Tibial nerve (tissue), 4 donors: ENCODE measurements around the gene CCDC50. TPM values are rescaled to one million over a fixed set of nuclear protein-coding genes. Genes with fewer than 3 reads are reported as not detected.

Source experiments
- DNase-seq, 2 donors: peaks; one replicate each; pipeline ENCODE4 v3.0.0-alpha.2; 2019; ENCODE audit warnings: low spot score in 2 of 2
- H3K27ac ChIP-seq, 4 donors: fragments of 200-600 bp; sonication (generic) in 3 of 4; one replicate each; pipeline ENCODE4 v1.5.1; 2017 to 2019; ENCODE audit warnings: mild to moderate bottlenecking in 1 of 4
- H3K27me3 ChIP-seq, 2 donors: fragments of 200-600 bp; sonication (generic) in 1 of 2; one replicate each; pipeline versions ENCODE4 v1.5.1 to v1.6.0; 2017 to 2019
- H3K36me3 ChIP-seq, 3 donors: fragments of 200-600 bp; sonication (generic); one replicate each; pipeline ENCODE4 v1.5.1; 2018 to 2019
- H3K4me1 ChIP-seq, 4 donors: fragments of 200-600 bp; sonication (generic) in 3 of 4; one replicate each; pipeline ENCODE4 v1.5.1; 2017 to 2019
- H3K4me3 ChIP-seq, 4 donors: fragments of 200-600 bp; sonication (generic) in 3 of 4; one replicate each; pipeline ENCODE4 v1.5.1; 2017 to 2019; ENCODE audit warnings: mild to moderate bottlenecking in 1 of 4, moderate library complexity in 1 of 4
- H3K9me3 ChIP-seq, 4 donors: fragments of 200-600 bp; sonication (generic) in 3 of 4; one replicate each; pipeline ENCODE4 v1.5.1; 2017 to 2019
- EP300 ChIP-seq, 2 donors: sonication (generic); formaldehyde crosslinking; IDR thresholded peaks; one replicate each; pipeline ENCODE4 v1.6.1; 2017; ENCODE audit warnings: antibody characterized with exemption in 2 of 2, mild to moderate bottlenecking in 1 of 2
- POLR2A ChIP-seq, 2 donors: fragments of 450-650 bp; IDR thresholded peaks; one replicate each; pipeline ENCODE4 v1.6.1; 2017; ENCODE audit warnings: antibody characterized with exemption in 2 of 2, mild to moderate bottlenecking in 2 of 2, moderate library complexity in 2 of 2
- WGBS, 2 donors: methylation state at CpG; one replicate each; pipeline ENCODE4 v1.1.5; 2018; 5-methylcytosine and 5-hydroxymethylcytosine counted together
- total RNA-seq, 4 donors: library from RNA; depleted of rRNA; stranded (reverse); fragments of >200 nt; gene quantifications; one replicate each; pipeline ENCODE4 v1.1.0, GENCODE V29; 2016
- TF ChIP-seq, protein P1 (sequence below), 5 experiments: fragments of 200-600 bp in 3 of 5; fragments of 450-650 bp in 2 of 5; sonication (generic) in 3 of 5; IDR thresholded peaks; one replicate each; pipeline ENCODE4 v1.5.1; 2016 to 2019; ENCODE audit warnings: antibody characterized with exemption in 5 of 5, mild to moderate bottlenecking in 3 of 5, moderate library complexity in 2 of 5

Gene CCDC50
- total RNA-seq, 4 donors from 2014 or later = 83.5 to 99.6 (median 94.2) TPM

- no peak for DNase-seq
- H3K4me1 ChIP-seq = no peaks in the 10 kb centered on the region
- H3K9me3 ChIP-seq = no peaks in the 10 kb centered on the region
- TF ChIP-seq, protein P1, sequence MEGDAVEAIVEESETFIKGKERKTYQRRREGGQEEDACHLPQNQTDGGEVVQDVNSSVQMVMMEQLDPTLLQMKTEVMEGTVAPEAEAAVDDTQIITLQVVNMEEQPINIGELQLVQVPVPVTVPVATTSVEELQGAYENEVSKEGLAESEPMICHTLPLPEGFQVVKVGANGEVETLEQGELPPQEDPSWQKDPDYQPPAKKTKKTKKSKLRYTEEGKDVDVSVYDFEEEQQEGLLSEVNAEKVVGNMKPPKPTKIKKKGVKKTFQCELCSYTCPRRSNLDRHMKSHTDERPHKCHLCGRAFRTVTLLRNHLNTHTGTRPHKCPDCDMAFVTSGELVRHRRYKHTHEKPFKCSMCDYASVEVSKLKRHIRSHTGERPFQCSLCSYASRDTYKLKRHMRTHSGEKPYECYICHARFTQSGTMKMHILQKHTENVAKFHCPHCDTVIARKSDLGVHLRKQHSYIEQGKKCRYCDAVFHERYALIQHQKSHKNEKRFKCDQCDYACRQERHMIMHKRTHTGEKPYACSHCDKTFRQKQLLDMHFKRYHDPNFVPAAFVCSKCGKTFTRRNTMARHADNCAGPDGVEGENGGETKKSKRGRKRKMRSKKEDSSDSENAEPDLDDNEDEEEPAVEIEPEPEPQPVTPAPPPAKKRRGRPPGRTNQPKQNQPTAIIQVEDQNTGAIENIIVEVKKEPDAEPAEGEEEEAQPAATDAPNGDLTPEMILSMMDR (IDR thresholded peaks at IDR 0.05) = no peak
- TF ChIP-seq EP300 (IDR thresholded peaks at IDR 0.05) = no peak
- TF ChIP-seq POLR2A (IDR thresholded peaks at IDR 0.05) = no peak
- no peaks in the 10 kb centered on the region for H3K27me3 ChIP-seq
- no peak overlapping the region for H3K4me3 ChIP-seq
- H3K36me3 ChIP-seq = no peaks in the 10 kb centered on the region
- WGBS, 2 donors = 89 to 94% methylated on average over 3 of the region's 3 CpGs
- H3K27ac ChIP-seq = no peak overlapping the region
Observed at GRCh38 chr3:191444569-191444968, 115.4 kb downstream of the CCDC50 start.

Other genes starting within 250 kb of the CCDC50 start
- not detected for gene OSTN, start 130.2 kb upstream of the CCDC50 start, total RNA-seq
- 1 to 10 TPM in 1 of 4 donors, under 1 TPM in 1, not detected in 2; 0.90 to 2.7 TPM for gene UTS2B, start 1.1 kb downstream of the CCDC50 start, total RNA-seq
- not detected for gene PYDC2, start 131.8 kb downstream of the CCDC50 start, total RNA-seq